ENCODE results near the gene VAT1L.

GRCh38 chr16:78004517-78004916 is 216.2 kb downstream of the VAT1L start:
- TF ChIP-seq EZH2 (IDR thresholded peaks at IDR 0.05; ENCODE audit: low read length, missing control alignments), result no peak
- no peak for TF ChIP-seq CTCF (conservative IDR thresholded peaks at IDR 0.05 in 1 of 2, IDR thresholded peaks at IDR 0.05 in 1 of 2; ENCODE audit: low read depth in 1 of 2, low read length in 2 of 2)
